Gastrocnemius medialis (tissue), 4 donors: ENCODE measurements around the gene CFAP46.

Source experiments
- CTCF ChIP-seq, 5 experiments: fragments of 450-650 bp in 3 of 5; fragments of 200-600 bp in 2 of 5; sonication (generic) in 2 of 5; IDR thresholded peaks in 4 of 5; conservative IDR thresholded peaks in 1 of 5; 1 replicate in 4 of 5; 2 replicates in 1 of 5; pipeline ENCODE4 v1.5.1; 2016 to 2019; ENCODE audit warnings: antibody characterized with exemption in 5 of 5, mild to moderate bottlenecking in 3 of 5, moderate library complexity in 3 of 5
- POLR2A ChIP-seq, 2 donors: fragments of 450-650 bp; IDR thresholded peaks; one replicate each; pipeline ENCODE4 v1.6.1; 2017; ENCODE audit warnings: antibody characterized with exemption in 2 of 2, mild to moderate bottlenecking in 2 of 2, moderate library complexity in 2 of 2

DNA sequence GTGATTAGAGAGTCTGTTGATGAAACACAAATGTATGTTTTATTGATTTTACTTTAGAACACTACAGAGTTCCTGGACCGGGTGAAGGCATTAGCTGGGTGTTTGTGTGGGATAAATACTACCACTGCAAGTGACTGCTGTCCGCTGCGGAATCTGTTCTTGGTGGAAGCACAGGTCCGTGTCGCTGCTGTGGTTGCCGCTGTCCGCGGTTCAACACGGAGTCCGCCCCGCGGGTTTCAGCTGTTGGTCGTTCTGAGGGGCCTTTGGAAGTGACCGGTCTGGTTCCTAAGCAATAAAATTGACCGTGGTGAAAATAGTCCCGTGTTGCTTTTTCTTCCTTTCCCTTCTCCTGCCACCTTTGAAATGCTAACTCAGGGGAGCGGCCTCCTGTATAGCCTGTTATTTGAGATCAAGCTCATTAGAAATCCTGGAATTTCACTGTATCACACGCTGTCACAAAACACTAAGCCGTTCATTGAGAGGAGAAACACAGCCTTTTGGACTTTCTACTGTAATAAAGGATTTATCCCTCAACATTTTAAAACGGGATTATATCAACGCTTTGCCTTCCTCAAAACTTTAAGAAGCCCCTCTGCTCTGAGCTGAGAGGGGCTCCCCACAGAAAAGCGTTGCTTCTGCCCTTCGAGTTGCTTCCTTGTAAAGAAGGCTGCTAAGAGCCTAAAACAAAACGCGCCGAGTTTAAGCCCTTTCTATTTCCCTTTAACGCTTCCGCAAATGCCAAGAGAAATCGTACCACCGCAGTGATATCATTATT, 159.0 kb downstream of the CFAP46 start:
- TF ChIP-seq POLR2A (IDR thresholded peaks at IDR 0.05) (no peak), CTCF (IDR thresholded peaks at IDR 0.05 in 4 of 5, conservative IDR thresholded peaks at IDR 0.05 in 1 of 5) (no peak)
